SU-DHL-6 (cell line): ENCODE data around the gene NAPEPLD.
"Not testable (repeated sequence)": the region's sequence is repeated elsewhere in the genome, so short reads cannot be mapped to it uniquely, and the experiment has no call there.

Source experiments
- CTCF ChIP-seq: fragments of 200-600 bp; sonication (generic); IDR thresholded peaks from one replicate; pipeline ENCODE4 v1.5.1; 2017; ENCODE audit warnings: antibody characterized with exemption, mild to moderate bottlenecking, low read length, moderate library complexity; ENCODE audit not compliant: insufficient read depth, poor library complexity, severe bottlenecking
- EZH2phosphoT487 ChIP-seq: fragments of 200-600 bp; sonication (generic), shearing (Covaris generic); conservative IDR thresholded peaks from 2 replicates; pipeline ENCODE4 v1.6.1; 2018; ENCODE audit warnings: mild to moderate bottlenecking, antibody characterized with exemption, low read length, moderate library complexity, mixed read lengths

GRCh38 chr7:103172415-103173146 lies 23.7 kb upstream of the NAPEPLD start:
- not testable (repeated sequence) for TF ChIP-seq CTCF, EZH2phosphoT487
